GM19397 (cell line): ENCODE measurements around the gene PCDHGA10.
"Not testable (repeated sequence)": the region's sequence is repeated elsewhere in the genome, so short reads cannot be mapped to it uniquely, and the experiment has no call there.

Experiments
- ATAC-seq: cut with Tn5 transposase; IDR thresholded peaks from one replicate; pipeline ENCODE4 v1.9.1; 2021; ENCODE audit warnings: mild to moderate bottlenecking, moderate library complexity; ENCODE audit not compliant: unreplicated experiment

Gene PCDHGA10

DNA sequence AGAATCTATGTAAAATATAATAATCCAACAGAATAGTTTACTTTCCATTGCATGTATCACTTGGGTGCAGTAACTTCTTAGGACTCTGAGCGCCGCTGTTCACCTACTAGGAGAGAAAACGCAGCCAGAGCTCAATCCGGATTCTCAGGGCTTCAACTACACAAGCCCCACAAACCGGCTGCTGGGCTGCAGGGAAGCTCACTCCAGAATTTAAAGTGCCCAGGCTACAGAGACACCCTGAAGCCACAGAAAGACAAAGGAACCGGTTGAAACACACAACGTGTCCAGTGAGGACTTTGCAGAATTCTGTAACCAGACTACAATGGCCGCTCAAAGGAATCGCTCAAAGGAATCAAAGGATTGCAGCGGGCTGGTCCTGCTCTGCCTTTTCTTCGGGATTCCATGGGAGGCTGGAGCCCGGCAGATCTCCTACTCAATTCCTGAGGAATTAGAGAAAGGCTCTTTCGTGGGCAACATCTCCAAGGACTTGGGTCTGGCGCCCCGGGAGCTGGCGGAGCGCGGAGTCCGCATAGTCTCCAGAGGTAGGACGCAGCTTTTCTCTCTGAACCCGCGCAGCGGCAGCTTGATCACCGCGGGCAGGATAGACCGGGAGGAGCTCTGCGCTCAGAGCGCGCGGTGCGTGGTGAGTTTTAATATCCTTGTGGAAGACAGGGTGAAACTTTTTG is at the start of gene PCDHGA10:
TSS of gene PCDHGA10 (plus strand) at position 134 of the 686 bp plus-strand sequence. CDS start at position 323, 189 bp downstream.
- peak; percentile 72 for ATAC-seq

- ATAC-seq, result no peak
Observed at GRCh38 chr5:141363952-141364660, 48.7 kb upstream of the PCDHGA10 start, which contains the start of gene PCDHGA5. TSS of gene PCDHGA5 (plus strand) at chr5:141364162. CDS start at chr5:141364331, 169 bp downstream.

DNA sequence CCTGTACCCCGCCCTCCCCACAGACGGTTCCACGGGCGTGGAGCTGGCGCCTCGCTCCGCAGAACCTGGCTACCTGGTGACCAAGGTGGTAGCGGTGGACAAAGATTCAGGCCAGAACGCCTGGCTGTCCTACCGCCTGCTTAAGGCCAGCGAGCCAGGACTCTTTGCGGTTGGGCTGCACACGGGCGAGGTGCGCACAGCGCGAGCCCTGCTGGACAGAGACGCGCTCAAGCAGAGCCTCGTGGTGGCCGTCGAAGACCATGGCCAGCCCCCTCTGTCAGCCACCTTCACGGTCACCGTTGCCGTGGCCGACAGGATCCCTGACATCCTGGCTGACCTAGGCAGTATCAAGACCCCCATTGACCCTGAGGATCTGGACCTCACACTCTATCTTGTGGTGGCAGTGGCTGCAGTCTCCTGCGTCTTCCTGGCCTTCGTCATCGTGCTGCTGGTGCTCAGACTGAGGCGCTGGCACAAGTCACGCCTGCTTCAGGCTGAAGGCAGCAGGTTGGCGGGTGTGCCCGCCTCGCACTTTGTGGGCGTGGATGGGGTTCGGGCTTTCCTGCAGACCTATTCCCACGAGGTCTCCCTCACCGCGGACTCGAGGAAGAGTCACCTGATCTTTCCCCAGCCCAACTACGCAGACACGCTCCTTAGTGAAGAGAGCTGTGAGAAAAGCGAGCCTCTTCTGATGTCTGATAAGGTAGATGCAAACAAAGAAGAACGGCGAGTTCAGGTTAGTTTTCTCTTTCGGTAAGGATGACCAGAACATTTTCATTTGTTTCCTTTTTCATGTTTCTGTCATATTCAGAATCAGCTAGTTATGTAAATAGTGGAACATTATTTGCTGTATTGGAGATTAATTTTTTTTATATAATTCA is 46.5 kb upstream of the PCDHGA10 start:
- no peak for ATAC-seq

DNA sequence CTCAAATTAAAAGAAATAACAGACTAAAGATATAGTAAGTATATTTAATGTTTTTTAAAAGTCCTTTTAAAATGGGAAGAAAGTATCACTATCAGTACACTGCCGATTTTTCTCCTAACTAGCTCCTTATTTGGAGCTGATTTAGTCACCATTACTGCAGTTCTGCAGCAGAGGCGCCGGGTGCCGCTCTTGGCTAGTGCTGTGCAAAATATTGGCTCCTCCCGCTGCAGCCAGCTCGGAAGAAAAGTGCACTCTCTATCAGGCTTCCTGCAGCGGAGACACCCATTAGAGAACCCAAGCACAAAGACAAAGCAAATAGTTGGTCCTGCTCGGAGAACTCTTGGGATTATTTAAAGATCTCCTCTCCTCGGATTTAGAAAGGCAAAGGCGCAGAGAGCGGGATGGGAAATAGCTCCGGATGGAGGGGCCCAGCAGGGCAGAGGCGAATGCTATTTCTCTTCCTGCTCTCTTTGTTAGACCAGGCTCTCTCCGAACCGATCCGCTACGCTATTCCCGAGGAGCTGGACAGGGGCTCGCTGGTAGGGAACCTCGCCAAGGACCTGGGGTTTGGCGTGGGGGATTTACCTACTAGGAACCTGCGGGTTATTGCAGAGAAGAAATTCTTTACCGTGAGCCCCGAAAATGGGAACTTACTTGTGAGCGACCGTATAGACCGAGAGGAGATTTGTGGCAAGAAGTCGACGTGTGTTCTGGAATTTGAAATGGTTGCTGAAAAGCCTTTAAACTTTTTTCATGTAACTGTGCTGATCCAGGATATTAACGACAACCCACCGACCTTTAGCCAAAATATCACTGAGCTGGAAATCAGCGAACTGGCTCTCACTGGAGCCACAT is 42.6 kb upstream of the PCDHGA10 start, which contains the start of gene PCDHGB3:
TSS of gene PCDHGB3 (plus strand) at position 249 of the 855 bp plus-strand sequence. CDS start at position 402, 153 bp downstream.
- ATAC-seq, result no peak

GRCh38 chr5:141371572-141372475 is 41.0 kb upstream of the PCDHGA10 start:
- ATAC-seq, result no peak

DNA sequence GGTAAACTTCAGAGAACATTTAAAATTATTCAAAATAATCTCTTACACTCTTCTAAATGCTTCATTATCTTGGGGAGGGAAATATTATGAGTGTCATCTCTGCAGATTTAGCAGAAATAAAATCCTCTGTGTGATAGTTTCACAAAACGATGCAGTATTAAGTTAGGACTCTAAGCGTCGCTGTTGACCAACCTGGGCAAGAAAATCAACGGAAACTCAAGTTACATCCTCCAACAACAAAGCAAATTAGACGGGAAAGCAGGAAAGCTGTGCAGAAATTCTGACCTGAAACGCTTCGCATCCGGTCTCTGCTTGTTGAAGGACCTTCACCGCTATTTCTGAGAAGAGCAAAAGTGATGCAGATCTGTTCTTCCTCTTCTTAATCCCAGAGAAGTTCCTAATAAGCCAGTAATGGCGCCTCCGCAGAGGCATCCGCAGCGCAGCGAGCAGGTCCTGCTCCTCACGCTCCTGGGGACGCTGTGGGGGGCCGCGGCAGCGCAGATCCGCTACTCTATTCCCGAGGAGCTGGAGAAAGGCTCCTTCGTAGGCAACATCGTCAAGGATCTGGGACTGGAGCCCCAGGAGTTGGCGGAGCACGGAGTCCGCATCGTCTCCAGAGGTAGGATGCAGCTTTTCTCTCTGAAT is 39.0 kb upstream of the PCDHGA10 start, which contains the start of gene PCDHGA6:
TSS of gene PCDHGA6 (plus strand) at position 219 of the 645 bp plus-strand sequence. CDS start at position 412, 193 bp downstream.
- ATAC-seq, result no peak

- ATAC-seq, result no peak
Observed at GRCh38 chr5:141374627-141375026, 38.2 kb upstream of the PCDHGA10 start.

DNA sequence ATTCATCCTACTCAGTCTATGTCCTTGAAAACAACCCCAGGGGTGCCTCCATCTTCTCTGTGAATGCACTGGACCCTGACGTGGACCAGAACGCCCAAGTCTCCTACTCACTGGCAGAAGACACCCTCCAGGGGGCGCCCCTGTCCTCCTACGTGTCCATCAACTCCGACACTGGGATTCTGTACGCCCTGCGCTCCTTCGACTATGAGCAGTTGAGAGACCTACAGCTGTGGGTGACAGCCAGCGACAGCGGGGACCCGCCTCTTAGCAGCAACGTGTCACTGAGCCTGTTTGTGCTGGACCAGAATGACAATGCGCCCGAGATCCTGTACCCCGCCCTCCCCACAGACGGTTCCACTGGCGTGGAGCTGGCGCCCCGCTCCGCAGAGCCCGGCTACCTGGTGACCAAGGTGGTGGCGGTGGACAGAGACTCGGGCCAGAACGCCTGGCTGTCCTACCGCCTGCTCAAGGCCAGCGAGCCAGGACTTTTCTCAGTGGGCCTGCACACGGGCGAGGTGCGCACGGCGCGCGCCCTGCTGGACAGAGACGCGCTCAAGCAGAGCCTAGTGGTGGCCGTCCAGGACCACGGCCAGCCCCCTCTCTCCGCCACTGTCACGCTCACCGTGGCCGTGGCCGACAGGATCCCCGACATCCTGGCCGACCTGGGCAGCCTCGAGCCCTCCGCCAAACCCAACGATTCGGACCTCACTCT is 37.2 kb upstream of the PCDHGA10 start:
- ATAC-seq, result not testable (repeated sequence)

- ATAC-seq, result no peak
Observed at GRCh38 chr5:141382469-141383294, 30.1 kb upstream of the PCDHGA10 start, which contains the start of gene PCDHGA7. TSS of gene PCDHGA7 (plus strand) at chr5:141382742. CDS start at chr5:141382900, 158 bp downstream.

DNA sequence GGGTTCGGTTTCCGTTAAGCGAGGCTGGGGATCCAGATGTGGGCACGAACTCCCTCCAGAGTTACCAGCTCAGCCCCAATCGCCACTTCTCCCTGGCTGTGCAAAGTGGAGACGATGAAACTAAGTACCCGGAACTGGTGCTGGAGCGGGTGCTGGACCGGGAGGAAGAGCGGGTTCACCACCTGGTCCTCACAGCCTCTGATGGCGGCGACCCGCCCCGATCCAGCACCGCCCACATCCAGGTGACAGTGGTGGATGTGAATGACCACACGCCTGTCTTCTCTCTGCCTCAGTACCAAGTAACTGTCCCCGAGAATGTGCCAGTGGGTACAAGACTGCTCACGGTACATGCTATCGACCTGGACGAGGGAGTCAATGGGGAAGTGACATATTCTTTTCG is 29.4 kb upstream of the PCDHGA10 start:
- ATAC-seq, result no peak

GRCh38 chr5:141384471-141385267 is 28.1 kb upstream of the PCDHGA10 start:
- ATAC-seq, result no peak

DNA sequence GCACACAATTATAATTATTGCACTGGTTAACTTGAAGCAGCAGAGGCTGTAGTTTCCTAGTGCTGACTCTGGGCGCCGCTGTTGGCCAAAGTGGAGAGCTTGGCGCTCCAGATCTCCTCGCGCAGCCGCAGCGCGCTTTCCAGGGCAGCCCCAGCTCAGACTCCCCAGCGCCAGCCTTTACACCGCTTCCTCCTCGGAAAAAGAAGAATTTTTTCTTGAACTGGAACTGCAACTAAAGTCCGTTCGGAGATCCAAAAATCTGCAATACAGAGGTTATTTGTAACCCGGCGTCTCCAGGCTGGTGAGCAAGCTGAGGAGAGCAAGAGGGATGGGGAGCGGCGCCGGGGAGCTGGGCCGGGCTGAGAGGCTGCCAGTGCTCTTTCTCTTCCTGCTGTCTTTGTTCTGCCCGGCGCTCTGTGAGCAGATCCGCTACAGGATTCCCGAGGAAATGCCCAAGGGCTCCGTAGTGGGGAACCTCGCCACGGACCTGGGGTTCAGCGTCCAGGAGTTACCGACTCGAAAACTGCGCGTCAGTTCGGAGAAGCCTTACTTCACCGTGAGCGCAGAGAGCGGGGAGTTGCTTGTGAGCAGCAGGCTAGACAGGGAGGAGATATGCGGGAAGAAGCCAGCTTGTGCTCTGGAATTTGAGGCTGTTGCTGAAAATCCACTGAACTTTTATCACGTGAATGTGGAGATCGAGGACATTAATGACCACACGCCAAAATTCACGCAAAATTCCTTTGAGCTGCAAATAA is 25.1 kb upstream of the PCDHGA10 start, which contains the start of gene PCDHGB4:
TSS of gene PCDHGB4 (plus strand) at position 142 of the 755 bp plus-strand sequence. CDS start at position 329, 187 bp downstream.
- peak; percentile 94 for ATAC-seq

- ATAC-seq, result no peak
Observed at GRCh38 chr5:141388661-141389060, 24.1 kb upstream of the PCDHGA10 start.

GRCh38 chr5:141389153-141390042 is 23.4 kb upstream of the PCDHGA10 start:
- ATAC-seq, result no peak
